ENCODE measurements around the gene NASP. TPM values are rescaled to one million over a fixed set of nuclear protein-coding genes. Genes with fewer than 3 reads are reported as not detected.

Gene NASP
- total and polyA plus RNA-seq, 2 of the 13 experiments (the other 11 are each of a cell fraction or from before 2014, with no cell fraction given), result 132 to 256 TPM

DNA sequence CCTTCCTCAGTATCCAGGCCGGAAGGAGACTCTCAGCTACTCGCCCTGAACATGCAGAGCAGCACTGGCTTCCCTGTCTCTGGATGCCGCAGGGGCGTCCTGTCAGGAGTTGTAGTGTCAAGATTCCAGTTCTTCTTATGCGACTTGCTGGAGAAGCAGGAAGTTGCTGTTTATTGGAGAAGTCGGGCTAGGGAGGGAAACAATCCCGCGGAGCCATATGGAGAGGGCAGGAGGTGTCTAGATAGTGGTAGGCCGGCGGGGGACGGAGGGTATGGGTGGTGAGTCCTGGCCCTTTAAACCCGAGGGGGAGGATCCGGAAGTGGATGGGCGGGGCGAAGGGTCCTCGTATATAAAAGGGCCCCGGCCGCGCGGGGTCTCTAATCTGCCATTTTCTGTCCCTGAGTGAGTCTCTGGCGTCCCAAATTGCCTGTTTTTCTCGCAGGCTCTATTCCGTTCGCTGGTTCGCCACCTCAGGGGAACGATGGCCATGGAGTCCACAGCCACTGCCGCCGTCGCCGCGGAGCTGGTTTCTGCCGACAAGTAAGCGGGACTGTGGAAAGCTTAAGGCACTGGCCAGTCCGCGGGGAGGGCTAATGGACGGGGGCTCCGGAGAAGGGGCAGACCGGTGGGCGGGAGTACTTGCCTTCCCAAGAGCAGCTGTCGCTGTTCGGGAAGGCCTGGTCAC is at the start of gene NASP (continued):
- TF ChIP-seq, protein P1, sequence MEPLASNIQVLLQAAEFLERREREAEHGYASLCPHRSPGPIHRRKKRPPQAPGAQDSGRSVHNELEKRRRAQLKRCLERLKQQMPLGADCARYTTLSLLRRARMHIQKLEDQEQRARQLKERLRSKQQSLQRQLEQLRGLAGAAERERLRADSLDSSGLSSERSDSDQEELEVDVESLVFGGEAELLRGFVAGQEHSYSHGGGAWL (CRISPR knock-in tag; IDR thresholded peaks at IDR 0.05), result peak; percentile 28; the same call in 1 of the 2 replicates
- TF ChIP-seq, protein P2, sequence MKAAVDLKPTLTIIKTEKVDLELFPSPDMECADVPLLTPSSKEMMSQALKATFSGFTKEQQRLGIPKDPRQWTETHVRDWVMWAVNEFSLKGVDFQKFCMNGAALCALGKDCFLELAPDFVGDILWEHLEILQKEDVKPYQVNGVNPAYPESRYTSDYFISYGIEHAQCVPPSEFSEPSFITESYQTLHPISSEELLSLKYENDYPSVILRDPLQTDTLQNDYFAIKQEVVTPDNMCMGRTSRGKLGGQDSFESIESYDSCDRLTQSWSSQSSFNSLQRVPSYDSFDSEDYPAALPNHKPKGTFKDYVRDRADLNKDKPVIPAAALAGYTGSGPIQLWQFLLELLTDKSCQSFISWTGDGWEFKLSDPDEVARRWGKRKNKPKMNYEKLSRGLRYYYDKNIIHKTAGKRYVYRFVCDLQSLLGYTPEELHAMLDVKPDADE (CRISPR knock-in tag; IDR thresholded peaks at IDR 0.05), result no peak
- TF ChIP-seq ZNF883 (CRISPR knock-in tag; IDR thresholded peaks at IDR 0.05; ENCODE audit: not compliant biosample characterization) (no peak), RBAK (CRISPR knock-in tag; IDR thresholded peaks at IDR 0.05) (no peak), CHD2 (IDR thresholded peaks at IDR 0.05; ENCODE audit: low read depth, low read length) (no peak), MTF2 (CRISPR knock-in tag; IDR thresholded peaks at IDR 0.05; ENCODE audit: borderline replicate concordance) (no peak), NFATC3 (CRISPR knock-in tag; IDR thresholded peaks at IDR 0.05) (no peak), HMG20A (CRISPR knock-in tag; IDR thresholded peaks at IDR 0.05; ENCODE audit: borderline replicate concordance) (no peak), ZNF205 (CRISPR knock-in tag; IDR thresholded peaks at IDR 0.05) (no peak), KDM6A (CRISPR knock-in tag; IDR thresholded peaks at IDR 0.05; ENCODE audit: low read depth) (no peak), ZNF777 (CRISPR knock-in tag; IDR thresholded peaks at IDR 0.05) (peak; percentile 79), ZFP62 (CRISPR knock-in tag; IDR thresholded peaks at IDR 0.05) (no peak), ZNF484 (CRISPR knock-in tag; IDR thresholded peaks at IDR 0.05; ENCODE audit: borderline replicate concordance, low read depth) (no peak), RFX1 (IDR thresholded peaks at IDR 0.05) (no peak), SETDB1 (CRISPR knock-in tag; IDR thresholded peaks at IDR 0.05; ENCODE audit: borderline replicate concordance) (no peak), ZNF253 (CRISPR knock-in tag; IDR thresholded peaks at IDR 0.05; ENCODE audit: borderline replicate concordance) (peak; percentile 58; the same call in 1 of the 2 replicates), AGO2 (optimal IDR thresholded peaks at IDR 0.05; ENCODE audit: low read depth, low read length) (peak; percentile 90)
- TF ChIP-seq, protein P3, sequence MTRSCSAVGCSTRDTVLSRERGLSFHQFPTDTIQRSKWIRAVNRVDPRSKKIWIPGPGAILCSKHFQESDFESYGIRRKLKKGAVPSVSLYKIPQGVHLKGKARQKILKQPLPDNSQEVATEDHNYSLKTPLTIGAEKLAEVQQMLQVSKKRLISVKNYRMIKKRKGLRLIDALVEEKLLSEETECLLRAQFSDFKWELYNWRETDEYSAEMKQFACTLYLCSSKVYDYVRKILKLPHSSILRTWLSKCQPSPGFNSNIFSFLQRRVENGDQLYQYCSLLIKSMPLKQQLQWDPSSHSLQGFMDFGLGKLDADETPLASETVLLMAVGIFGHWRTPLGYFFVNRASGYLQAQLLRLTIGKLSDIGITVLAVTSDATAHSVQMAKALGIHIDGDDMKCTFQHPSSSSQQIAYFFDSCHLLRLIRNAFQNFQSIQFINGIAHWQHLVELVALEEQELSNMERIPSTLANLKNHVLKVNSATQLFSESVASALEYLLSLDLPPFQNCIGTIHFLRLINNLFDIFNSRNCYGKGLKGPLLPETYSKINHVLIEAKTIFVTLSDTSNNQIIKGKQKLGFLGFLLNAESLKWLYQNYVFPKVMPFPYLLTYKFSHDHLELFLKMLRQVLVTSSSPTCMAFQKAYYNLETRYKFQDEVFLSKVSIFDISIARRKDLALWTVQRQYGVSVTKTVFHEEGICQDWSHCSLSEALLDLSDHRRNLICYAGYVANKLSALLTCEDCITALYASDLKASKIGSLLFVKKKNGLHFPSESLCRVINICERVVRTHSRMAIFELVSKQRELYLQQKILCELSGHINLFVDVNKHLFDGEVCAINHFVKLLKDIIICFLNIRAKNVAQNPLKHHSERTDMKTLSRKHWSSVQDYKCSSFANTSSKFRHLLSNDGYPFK (CRISPR knock-in tag; IDR thresholded peaks at IDR 0.05; ENCODE audit: borderline replicate concordance), result peak; percentile 92
- TF ChIP-seq, protein P4, sequence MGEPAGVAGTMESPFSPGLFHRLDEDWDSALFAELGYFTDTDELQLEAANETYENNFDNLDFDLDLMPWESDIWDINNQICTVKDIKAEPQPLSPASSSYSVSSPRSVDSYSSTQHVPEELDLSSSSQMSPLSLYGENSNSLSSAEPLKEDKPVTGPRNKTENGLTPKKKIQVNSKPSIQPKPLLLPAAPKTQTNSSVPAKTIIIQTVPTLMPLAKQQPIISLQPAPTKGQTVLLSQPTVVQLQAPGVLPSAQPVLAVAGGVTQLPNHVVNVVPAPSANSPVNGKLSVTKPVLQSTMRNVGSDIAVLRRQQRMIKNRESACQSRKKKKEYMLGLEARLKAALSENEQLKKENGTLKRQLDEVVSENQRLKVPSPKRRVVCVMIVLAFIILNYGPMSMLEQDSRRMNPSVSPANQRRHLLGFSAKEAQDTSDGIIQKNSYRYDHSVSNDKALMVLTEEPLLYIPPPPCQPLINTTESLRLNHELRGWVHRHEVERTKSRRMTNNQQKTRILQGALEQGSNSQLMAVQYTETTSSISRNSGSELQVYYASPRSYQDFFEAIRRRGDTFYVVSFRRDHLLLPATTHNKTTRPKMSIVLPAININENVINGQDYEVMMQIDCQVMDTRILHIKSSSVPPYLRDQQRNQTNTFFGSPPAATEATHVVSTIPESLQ (CRISPR knock-in tag; conservative IDR thresholded peaks at IDR 0.05), result no peak

All from HepG2 (cell line).